Neural cell (in vitro differentiated cells): Measurements from ENCODE around the gene SMIM17.

Source experiments
- CTCF ChIP-seq: fragments of 450-650 bp; IDR thresholded peaks from 2 replicates; pipeline ENCODE4 v1.5.1; 2014; ENCODE audit warnings: antibody characterized with exemption, mild to moderate bottlenecking, moderate library complexity; ENCODE audit not compliant: poor library complexity, severe bottlenecking
- EP300 ChIP-seq: fragments of 450-650 bp; conservative IDR thresholded peaks from 2 replicates; pipeline ENCODE4 v1.6.1; 2014; ENCODE audit warnings: antibody characterized with exemption, mild to moderate bottlenecking, moderate library complexity; ENCODE audit not compliant: poor library complexity, severe bottlenecking
- EZH2 ChIP-seq: fragments of 200-600, 300-800 bp; shearing (Covaris generic), sonication (generic); IDR thresholded peaks from 2 replicates; pipeline ENCODE4 v1.6.1; 2014; ENCODE audit warnings: antibody characterized with exemption, low read length, borderline replicate concordance, mild to moderate bottlenecking; ENCODE audit not compliant: insufficient read depth, poor library complexity, severe bottlenecking
- RAD21 ChIP-seq: fragments of 450-650 bp; conservative IDR thresholded peaks from 2 replicates; pipeline ENCODE4 v1.6.1; 2014; ENCODE audit warnings: antibody characterized with exemption, mild to moderate bottlenecking, moderate library complexity
- REST ChIP-seq: IDR thresholded peaks from 2 replicates; pipeline ENCODE4 v1.6.1; 2012; ENCODE audit warnings: borderline replicate concordance
- SMC3 ChIP-seq: fragments of 450-650 bp; conservative IDR thresholded peaks from 2 replicates; pipeline ENCODE4 v1.6.1; 2014; ENCODE audit warnings: antibody characterized with exemption, mild to moderate bottlenecking, moderate library complexity; ENCODE audit not compliant: poor library complexity
- TAF1 ChIP-seq: IDR thresholded peaks from 2 replicates; pipeline ENCODE4 v1.6.1; 2012; ENCODE audit warnings: low read depth

GRCh38 chr19:56692206-56692895, 49.4 kb downstream of the SMIM17 start:
- TF ChIP-seq CTCF (no peak), TAF1 (no peak), REST (no peak), EZH2 (no peak), EP300 (no peak), RAD21 (no peak), SMC3 (no peak)
